ENCODE data around the gene TMEM267.
A peak's percentile ranks its signal among the peaks of the same experiment; 100 is the strongest.
"Not testable (repeated sequence)": the region's sequence is repeated elsewhere in the genome, so short reads cannot be mapped to it uniquely, and the experiment has no call there.

The TMEM267 gene

DNA sequence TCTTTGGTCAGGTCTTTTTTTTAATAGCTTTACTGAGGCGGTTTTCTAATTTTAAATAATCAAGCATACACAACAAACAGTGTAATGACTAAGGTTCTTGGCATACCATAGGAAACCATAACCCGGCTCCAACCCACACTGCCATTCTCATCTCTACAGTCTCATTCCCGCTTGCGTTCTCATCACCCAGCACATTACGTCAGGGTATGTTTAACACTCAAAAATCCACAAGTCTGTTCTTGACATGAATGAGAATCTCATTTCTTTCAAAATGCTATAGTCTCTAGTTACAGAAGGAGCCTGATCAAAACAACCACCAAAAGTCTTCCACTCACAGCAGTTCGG lies 30.8 kb upstream of the TMEM267 start:
- Histone ChIP-seq H3K27ac (peak overlapping the region; percentile 80), H3K4me3 (peak overlapping the region; percentile 70)
- DNase-seq (ENCODE audit: low spot score): no peak
- TF ChIP-seq, protein P1, sequence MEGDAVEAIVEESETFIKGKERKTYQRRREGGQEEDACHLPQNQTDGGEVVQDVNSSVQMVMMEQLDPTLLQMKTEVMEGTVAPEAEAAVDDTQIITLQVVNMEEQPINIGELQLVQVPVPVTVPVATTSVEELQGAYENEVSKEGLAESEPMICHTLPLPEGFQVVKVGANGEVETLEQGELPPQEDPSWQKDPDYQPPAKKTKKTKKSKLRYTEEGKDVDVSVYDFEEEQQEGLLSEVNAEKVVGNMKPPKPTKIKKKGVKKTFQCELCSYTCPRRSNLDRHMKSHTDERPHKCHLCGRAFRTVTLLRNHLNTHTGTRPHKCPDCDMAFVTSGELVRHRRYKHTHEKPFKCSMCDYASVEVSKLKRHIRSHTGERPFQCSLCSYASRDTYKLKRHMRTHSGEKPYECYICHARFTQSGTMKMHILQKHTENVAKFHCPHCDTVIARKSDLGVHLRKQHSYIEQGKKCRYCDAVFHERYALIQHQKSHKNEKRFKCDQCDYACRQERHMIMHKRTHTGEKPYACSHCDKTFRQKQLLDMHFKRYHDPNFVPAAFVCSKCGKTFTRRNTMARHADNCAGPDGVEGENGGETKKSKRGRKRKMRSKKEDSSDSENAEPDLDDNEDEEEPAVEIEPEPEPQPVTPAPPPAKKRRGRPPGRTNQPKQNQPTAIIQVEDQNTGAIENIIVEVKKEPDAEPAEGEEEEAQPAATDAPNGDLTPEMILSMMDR (IDR thresholded peaks at IDR 0.05): no peak

GRCh38 chr5:43514025-43514424 lies 30.4 kb upstream of the TMEM267 start:
- H3K4me3 ChIP-seq: peak overlapping the region; percentile 70
- no peak for DNase-seq (ENCODE audit: low spot score)
- no peak overlapping the region for H3K27ac ChIP-seq
- TF ChIP-seq, protein P1 (IDR thresholded peaks at IDR 0.05): no peak

- H3K4me3 ChIP-seq; H3K27ac ChIP-seq; DNase-seq (ENCODE audit: low spot score): not testable (repeated sequence)
Measured at GRCh38 chr5:43511062-43511461, 27.4 kb upstream of the TMEM267 start.

DNA sequence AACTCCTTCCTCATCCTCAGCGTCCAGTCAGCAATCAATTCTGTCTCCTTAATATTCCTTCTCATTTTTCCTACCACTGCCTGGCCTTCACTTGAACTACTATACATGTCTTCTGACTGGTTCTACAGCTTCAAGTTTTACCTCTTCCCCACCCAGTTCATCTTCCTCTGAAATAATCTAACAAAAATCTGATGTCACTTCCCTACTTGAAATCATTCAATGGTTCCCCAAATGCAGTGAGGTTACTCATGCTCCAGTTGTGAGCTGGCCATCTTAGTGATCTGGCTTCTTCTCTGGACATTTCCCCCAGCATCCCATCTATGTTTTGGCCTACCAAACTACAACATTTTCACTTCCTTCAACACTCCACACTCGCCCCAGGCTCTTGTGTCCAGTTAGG lies 14.9 kb upstream of the TMEM267 start:
- Histone ChIP-seq H3K27ac (no peak overlapping the region), H3K4me3 (no peak overlapping the region)
- no peak for DNase-seq (ENCODE audit: low spot score)
- TF ChIP-seq, protein P1 (IDR thresholded peaks at IDR 0.05): no peak

DNA sequence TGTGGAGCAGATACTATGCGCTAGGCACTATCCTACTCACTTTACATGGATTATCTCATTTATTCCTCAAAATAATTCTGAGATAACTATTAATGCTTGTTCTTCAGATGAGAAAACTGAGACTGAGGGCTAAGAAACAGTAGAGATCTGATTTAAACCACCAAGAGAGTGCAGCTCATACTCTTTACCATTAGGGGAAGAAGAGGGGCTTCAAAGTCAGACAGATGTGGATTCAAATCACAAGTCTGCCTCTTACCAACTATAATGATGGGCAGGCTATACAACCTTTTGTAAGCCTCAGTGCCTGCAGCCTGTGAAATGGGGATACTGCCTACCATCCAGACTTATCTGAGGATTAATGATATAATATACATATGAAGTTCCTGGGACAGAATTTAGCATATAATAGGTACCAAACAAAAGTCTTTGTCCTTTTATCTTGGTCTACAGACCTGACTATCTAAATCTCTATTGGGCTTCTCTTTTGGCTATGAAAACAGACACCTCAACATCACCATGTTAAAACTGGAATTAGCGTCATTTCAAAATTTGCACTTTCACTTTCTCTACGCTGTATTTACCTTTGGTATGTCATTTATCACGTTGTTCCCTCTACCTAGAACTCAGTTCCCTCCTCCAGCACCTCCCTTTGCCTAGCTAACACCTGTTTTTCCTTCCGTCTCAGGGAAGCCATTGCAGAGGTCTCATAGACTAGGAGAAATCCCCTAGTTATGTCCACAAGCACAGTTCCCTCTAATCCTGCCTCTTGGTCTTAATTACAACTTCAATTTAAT lies 13.8 kb upstream of the TMEM267 start:
- DNase-seq (ENCODE audit: low spot score): no peak
- TF ChIP-seq, protein P1 (IDR thresholded peaks at IDR 0.05): no peak
- Histone ChIP-seq H3K27ac (no peak overlapping the region), H3K4me3 (no peak overlapping the region)

DNA sequence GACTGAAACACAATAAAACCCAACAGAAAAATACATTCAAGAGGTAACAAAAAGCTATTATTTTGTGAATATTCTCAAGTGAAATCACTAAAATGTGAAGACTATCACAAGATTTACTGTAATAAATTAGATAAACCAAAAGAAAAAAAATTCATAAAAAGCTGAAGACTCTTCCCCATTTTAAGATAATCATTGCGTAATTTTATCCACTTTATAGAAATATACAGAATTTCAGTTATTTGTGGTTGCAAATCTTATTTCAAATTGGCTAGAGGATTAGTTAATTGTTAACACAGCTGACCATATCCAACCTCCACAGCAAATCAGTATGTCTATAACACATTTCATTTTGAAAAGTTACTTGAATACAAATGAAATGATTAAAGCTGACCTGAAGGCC lies 7.7 kb upstream of the TMEM267 start:
- TF ChIP-seq, protein P1 (IDR thresholded peaks at IDR 0.05): no peak
- no peak for DNase-seq (ENCODE audit: low spot score)
- no peak overlapping the region for H3K27ac ChIP-seq
- no peak overlapping the region for H3K4me3 ChIP-seq

- DNase-seq (ENCODE audit: low spot score): no peak
- Histone ChIP-seq H3K27ac (no peak overlapping the region), H3K4me3 (no peak overlapping the region)
- TF ChIP-seq, protein P1 (IDR thresholded peaks at IDR 0.05): no peak
Measured at GRCh38 chr5:43486353-43486752, 2.7 kb upstream of the TMEM267 start.

Measured in coronary artery (tissue), 2 donors.